ENCODE measurements around the gene TMEM184C.

DNA sequence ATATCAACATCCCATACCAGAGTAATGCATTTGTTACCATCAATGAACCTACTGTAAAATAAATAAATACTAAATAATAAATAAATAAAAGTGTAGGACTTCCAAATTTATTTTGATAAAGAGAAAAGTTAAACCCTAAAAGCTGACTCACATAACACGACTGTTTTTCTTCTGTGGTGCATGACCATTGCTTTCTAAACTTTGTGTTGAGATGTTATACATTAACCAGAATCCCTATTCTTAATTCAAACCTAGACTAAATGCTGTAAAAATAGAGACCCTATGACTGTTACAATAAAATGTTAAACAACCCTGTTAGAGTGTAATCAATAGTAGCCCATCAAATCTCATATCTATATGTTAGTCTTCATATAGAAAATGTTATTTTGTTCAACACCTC is 87.6 kb downstream of the TMEM184C start:
- TF ChIP-seq, protein P1, sequence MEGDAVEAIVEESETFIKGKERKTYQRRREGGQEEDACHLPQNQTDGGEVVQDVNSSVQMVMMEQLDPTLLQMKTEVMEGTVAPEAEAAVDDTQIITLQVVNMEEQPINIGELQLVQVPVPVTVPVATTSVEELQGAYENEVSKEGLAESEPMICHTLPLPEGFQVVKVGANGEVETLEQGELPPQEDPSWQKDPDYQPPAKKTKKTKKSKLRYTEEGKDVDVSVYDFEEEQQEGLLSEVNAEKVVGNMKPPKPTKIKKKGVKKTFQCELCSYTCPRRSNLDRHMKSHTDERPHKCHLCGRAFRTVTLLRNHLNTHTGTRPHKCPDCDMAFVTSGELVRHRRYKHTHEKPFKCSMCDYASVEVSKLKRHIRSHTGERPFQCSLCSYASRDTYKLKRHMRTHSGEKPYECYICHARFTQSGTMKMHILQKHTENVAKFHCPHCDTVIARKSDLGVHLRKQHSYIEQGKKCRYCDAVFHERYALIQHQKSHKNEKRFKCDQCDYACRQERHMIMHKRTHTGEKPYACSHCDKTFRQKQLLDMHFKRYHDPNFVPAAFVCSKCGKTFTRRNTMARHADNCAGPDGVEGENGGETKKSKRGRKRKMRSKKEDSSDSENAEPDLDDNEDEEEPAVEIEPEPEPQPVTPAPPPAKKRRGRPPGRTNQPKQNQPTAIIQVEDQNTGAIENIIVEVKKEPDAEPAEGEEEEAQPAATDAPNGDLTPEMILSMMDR (conservative IDR thresholded peaks at IDR 0.05 in 1 of 2, IDR thresholded peaks at IDR 0.05 in 1 of 2; ENCODE audit: extremely low read depth in 1 of 2, insufficient read depth in 1 of 2, low read depth in 1 of 2, low read length in 2 of 2), result no peak
- TF ChIP-seq EZH2 (IDR thresholded peaks at IDR 0.05; ENCODE audit: borderline replicate concordance, low read length), result no peak

Measured in mammary epithelial cell (primary cell).